Immature natural killer cell (primary cell): ENCODE results near the gene TRIM46. TPM values are rescaled to one million over a fixed set of nuclear protein-coding genes. Genes with fewer than 3 reads are reported as not detected.
"Not testable (repeated sequence)": the region's sequence is repeated elsewhere in the genome, so short reads cannot be mapped to it uniquely, and the experiment has no call there.

Experiments used
- DNase-seq, 3 donors: peaks; one replicate each; pipeline ENCODE4 v3.0.0; 2022; ENCODE audit warnings: mixed read lengths in 1 of 3
- H3K27ac Mint-ChIP-seq, 6 donors: one replicate each; pipeline ENCODE4 v1.8.0; 2020; ENCODE audit warnings: mixed read lengths in 6 of 6, mild to moderate bottlenecking in 5 of 6, inconsistent platforms in 4 of 6, moderate library complexity in 3 of 6
- H3K27me3 Mint-ChIP-seq, 3 donors: one replicate each; pipeline ENCODE4 v1.8.0; 2020 to 2021; ENCODE audit warnings: low read depth in 3 of 3, mild to moderate bottlenecking in 3 of 3, mixed read lengths in 3 of 3, moderate library complexity in 3 of 3, inconsistent platforms in 1 of 3
- H3K36me3 Mint-ChIP-seq, 3 donors: one replicate each; pipeline ENCODE4 v1.8.0; 2020; ENCODE audit warnings: mixed read lengths in 3 of 3, inconsistent platforms in 2 of 3, mild to moderate bottlenecking in 2 of 3
- H3K4me1 Mint-ChIP-seq, 2 donors: one replicate each; pipeline ENCODE4 v1.8.0; 2020; ENCODE audit warnings: inconsistent platforms in 2 of 2, mild to moderate bottlenecking in 2 of 2, mixed read lengths in 2 of 2, moderate library complexity in 1 of 2
- H3K4me3 Mint-ChIP-seq, 5 donors: one replicate each; pipeline ENCODE4 v1.8.0; 2020; ENCODE audit warnings: mild to moderate bottlenecking in 5 of 5, mixed read lengths in 5 of 5, inconsistent platforms in 3 of 5, moderate library complexity in 3 of 5
- H3K9me3 Mint-ChIP-seq, 6 donors: one replicate each; pipeline ENCODE4 v1.8.0; 2020; ENCODE audit warnings: mild to moderate bottlenecking in 6 of 6, mixed read lengths in 6 of 6, inconsistent platforms in 4 of 6, moderate library complexity in 3 of 6
- polyA plus RNA-seq, 3 donors: library from polyadenylated mRNA; unstranded; fragments of 300-500 nt; fragmentation: Illumina TruSeq; gene quantifications; one replicate each; pipeline ENCODE4 v1.2.3, GENCODE V29; 2021

TRIM46 gene
- polyA plus RNA-seq, 3 donors from 2014 or later: 0.43 TPM; not detected in 2

- Mint-ChIP-seq H3K4me1 (no peaks in the 10 kb centered on the region), H3K9me3 (no peaks in the 10 kb centered on the region), H3K4me3 (no peak overlapping the region), H3K27me3 (peaks cover 0 to 2% (median 0%) of the 10 kb centered on the region in 3 donors), H3K36me3 (no peaks in the 10 kb centered on the region), H3K27ac (no peak overlapping the region)
- no peak for DNase-seq
These were observed 14.7 kb upstream of the TRIM46 start for GRCh38 chr1:155158991-155159390.

DNA sequence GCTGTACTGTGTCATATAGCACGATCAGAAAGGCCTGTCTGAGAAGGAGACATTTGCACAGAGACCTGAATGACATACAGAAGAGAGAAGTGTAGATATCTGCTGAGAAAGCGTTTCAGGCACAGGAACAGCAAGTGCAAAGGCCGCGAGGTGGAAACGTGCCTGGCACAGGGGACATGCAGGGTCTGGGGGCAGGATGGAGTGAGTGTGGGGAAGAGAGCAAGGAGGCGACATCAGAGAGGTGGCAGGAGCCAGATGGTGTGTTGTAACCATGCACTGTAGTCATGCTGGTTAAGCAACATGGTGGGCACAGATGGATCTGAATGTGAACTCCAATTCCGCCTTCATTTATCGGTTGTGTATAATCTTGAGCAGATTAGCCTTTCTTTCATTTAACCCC, 13.5 kb upstream of the TRIM46 start:
- Mint-ChIP-seq H3K9me3 (no peaks in the 10 kb centered on the region), H3K27me3 (peaks cover 0 to 2% (median 0%) of the 10 kb centered on the region in 3 donors), H3K27ac (no peak overlapping the region), H3K4me3 (no peak overlapping the region), H3K4me1 (no peaks in the 10 kb centered on the region), H3K36me3 (no peaks in the 10 kb centered on the region)
- DNase-seq: no peak

GRCh38 chr1:155162631-155163030, 11.0 kb upstream of the TRIM46 start:
- not testable (repeated sequence) for H3K4me3 Mint-ChIP-seq, H3K27me3 Mint-ChIP-seq, H3K9me3 Mint-ChIP-seq, DNase-seq, H3K4me1 Mint-ChIP-seq, H3K36me3 Mint-ChIP-seq, H3K27ac Mint-ChIP-seq

DNA sequence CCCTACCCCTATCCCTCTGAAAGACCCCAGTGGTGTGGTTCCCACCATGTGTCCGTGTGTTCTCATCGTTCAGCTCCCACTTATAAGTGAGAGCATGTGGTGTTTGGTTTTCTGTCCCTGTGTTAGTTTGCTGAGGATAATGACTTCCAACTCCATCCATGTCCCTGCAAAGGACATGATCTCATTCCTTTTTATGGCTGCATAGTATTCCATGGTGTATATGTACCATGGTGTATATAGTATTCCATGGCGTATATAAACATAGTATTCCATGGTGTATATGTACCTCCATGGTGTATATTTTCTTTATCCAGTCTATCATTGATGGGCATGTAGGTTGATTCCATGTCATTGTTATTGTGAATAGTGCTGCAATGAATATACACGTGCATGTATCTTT, 9.9 kb upstream of the TRIM46 start:
- not testable (repeated sequence) for H3K9me3 Mint-ChIP-seq, DNase-seq, H3K27me3 Mint-ChIP-seq, H3K36me3 Mint-ChIP-seq, H3K4me3 Mint-ChIP-seq, H3K27ac Mint-ChIP-seq
- peaks cover 11 to 12% of the 10 kb centered on the region in 2 donors for H3K4me1 Mint-ChIP-seq

DNA sequence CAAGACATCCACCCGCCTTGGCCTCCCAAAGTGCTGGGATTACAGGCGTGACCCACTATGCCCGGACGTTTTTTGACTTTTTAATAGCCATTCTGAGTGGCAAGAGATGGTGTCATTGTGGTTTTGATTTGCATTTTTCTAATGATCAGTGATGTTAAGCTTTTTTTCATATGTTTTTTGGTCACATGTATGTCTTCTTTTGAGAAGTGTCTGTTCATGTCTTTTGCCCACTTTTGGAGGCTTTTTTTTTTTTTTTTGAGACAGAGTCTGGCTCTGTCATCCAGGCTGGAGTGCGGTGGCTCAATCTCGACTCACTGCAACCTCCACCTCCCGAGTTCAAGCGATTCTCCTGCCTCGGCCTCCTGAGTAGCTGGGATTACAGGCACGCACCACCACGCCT, 9.0 kb upstream of the TRIM46 start:
- H3K27ac Mint-ChIP-seq: not testable (repeated sequence)

DNA sequence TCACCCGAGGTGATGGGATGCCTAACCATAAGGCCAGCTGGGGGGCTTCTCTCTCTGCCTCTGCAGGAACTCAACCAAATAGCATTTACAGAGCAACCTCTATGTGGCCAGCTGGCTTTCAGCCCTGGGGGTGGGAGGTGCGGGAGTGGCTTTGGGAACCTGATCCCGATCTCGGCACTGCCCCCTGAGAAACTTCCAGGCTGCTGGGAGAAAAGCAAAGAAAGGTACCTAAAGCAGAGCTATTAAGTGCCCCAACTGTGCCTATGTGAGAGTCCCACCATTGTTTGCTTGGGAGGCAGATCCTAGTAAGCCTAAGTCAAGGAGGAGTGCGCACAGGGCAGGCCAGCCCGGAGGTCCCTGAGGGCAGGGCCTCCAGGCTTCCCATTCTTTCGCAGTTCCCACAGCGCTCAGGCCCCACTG, 7.6 kb upstream of the TRIM46 start:
- Mint-ChIP-seq H3K4me3 (no peak overlapping the region), H3K27ac (no peak overlapping the region), H3K4me1 (peaks cover 14 to 20% of the 10 kb centered on the region in 2 donors), H3K36me3 (peaks cover 8 to 9% (median 9%) of the 10 kb centered on the region in 3 donors), H3K27me3 (peaks cover 3 to 9% (median 5%) of the 10 kb centered on the region in 3 donors), H3K9me3 (no peaks in the 10 kb centered on the region)
- no peak for DNase-seq

More for the DNA sequence above, 9.0 kb upstream of the TRIM46 start:
- not testable (repeated sequence) for DNase-seq, H3K36me3 Mint-ChIP-seq, H3K27me3 Mint-ChIP-seq, H3K9me3 Mint-ChIP-seq, H3K4me3 Mint-ChIP-seq
- H3K4me1 Mint-ChIP-seq: peaks cover 11 to 19% of the 10 kb centered on the region in 2 donors

- DNase-seq: no peak
- no peak overlapping the region for H3K27ac Mint-ChIP-seq
- H3K9me3 Mint-ChIP-seq: no peaks in the 10 kb centered on the region
- peaks cover 8 to 9% (median 9%) of the 10 kb centered on the region in 3 donors for H3K36me3 Mint-ChIP-seq
- peaks cover 15 to 25% of the 10 kb centered on the region in 2 donors for H3K4me1 Mint-ChIP-seq
- peak overlapping the region in 2 of 5 donors; percentile 58 to 59 for H3K4me3 Mint-ChIP-seq
- peaks cover 3 to 9% (median 5%) of the 10 kb centered on the region in 3 donors for H3K27me3 Mint-ChIP-seq
These were observed 7.0 kb upstream of the TRIM46 start for GRCh38 chr1:155166471-155167165.

- Mint-ChIP-seq H3K4me3 (peak overlapping the region; percentile 35 to 72 (median 57)), H3K27ac (peak overlapping the region in 2 of 6 donors; percentile 14 to 26), H3K36me3 (peaks cover 8 to 9% (median 9%) of the 10 kb centered on the region in 3 donors), H3K9me3 (no peaks in the 10 kb centered on the region), H3K27me3 (peaks cover 3 to 11% (median 6%) of the 10 kb centered on the region in 3 donors), H3K4me1 (peaks cover 22 to 33% of the 10 kb centered on the region in 2 donors)
- peak; percentile 74 to 81 (median 78) for DNase-seq
These were observed 6.2 kb upstream of the TRIM46 start for GRCh38 chr1:155167166-155168104.

- DNase-seq, H3K36me3 Mint-ChIP-seq, H3K9me3 Mint-ChIP-seq: not testable (repeated sequence)
- H3K4me3 Mint-ChIP-seq: peak overlapping the region in 1 of 5 donors; percentile 58
- peaks cover 5 to 16% (median 12%) of the 10 kb centered on the region in 3 donors for H3K27me3 Mint-ChIP-seq
- H3K4me1 Mint-ChIP-seq: peaks cover 27 to 39% of the 10 kb centered on the region in 2 donors
- H3K27ac Mint-ChIP-seq: peak overlapping the region in 1 of 6 donors; percentile 14
These were observed 5.6 kb upstream of the TRIM46 start for GRCh38 chr1:155168105-155168445.

DNA sequence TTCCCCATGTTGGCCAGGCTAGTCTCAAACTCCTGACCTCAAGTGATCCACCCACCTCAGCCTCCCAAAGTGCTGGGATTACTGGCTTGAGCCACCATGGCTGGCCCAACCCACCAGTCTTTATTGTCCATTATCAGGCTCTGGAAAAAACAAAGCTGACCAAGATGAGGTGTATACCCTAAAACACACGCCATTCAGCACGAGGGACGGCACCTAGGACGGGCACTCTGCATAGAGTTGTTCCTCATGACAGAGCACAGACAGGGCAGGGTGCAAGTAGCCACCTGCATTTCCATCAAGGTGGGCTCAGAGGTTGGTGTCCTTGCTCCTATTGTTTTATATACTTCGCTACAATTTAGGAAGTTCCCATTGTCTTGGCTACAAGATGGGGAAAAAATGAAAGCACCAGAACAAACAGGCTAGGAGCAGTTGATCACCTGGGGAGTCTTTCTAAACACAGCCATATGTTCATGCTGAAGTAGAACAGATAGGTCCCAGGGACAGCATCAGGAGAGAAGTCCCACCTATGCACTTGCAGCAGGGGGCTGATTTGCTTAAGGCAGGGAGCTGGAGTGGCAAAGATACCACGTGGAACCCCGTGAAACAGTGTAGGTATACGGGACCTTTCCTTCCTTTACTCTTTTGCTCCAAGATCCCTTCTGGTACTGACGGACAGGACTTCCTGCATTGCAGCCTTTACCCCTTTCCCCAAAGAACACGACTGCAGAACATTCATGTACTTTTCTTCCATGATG, 5.0 kb upstream of the TRIM46 start:
- Mint-ChIP-seq H3K27ac (peak overlapping the region in 1 of 6 donors; percentile 18), H3K9me3 (no peaks in the 10 kb centered on the region), H3K4me3 (no peak overlapping the region), H3K27me3 (peaks cover 8 to 20% (median 16%) of the 10 kb centered on the region in 3 donors), H3K4me1 (peaks cover 33 to 44% of the 10 kb centered on the region in 2 donors), H3K36me3 (peaks cover 8 to 9% (median 9%) of the 10 kb centered on the region in 3 donors)
- DNase-seq: no peak

DNA sequence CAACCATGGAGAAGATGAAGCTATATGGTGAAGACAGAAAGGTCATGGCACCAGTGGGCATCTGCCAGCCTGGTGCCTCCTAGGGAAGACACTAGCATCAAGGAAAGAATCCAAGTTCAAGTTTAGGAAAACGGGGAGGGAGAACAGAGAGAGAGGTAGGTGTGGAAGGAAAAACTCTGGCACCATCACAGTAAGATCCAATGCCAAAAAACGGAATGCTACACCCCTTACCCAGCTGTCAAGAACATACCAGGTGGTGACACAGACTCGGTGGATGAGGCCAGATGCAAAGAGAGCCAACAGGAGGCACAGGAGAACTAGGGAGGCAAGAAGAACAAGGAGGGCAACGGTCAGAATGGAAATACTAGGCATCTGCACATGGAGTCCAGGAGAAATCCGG, 4.1 kb upstream of the TRIM46 start:
- H3K27me3 Mint-ChIP-seq: peaks cover 8 to 24% (median 18%) of the 10 kb centered on the region in 3 donors
- peak overlapping the region in 1 of 5 donors; percentile 3 for H3K4me3 Mint-ChIP-seq
- peaks cover 39 to 50% of the 10 kb centered on the region in 2 donors for H3K4me1 Mint-ChIP-seq
- peaks cover 8 to 9% (median 9%) of the 10 kb centered on the region in 3 donors for H3K36me3 Mint-ChIP-seq
- H3K9me3 Mint-ChIP-seq: no peaks in the 10 kb centered on the region
- peak overlapping the region in 1 of 6 donors; percentile 11 for H3K27ac Mint-ChIP-seq
- no peak for DNase-seq

DNA sequence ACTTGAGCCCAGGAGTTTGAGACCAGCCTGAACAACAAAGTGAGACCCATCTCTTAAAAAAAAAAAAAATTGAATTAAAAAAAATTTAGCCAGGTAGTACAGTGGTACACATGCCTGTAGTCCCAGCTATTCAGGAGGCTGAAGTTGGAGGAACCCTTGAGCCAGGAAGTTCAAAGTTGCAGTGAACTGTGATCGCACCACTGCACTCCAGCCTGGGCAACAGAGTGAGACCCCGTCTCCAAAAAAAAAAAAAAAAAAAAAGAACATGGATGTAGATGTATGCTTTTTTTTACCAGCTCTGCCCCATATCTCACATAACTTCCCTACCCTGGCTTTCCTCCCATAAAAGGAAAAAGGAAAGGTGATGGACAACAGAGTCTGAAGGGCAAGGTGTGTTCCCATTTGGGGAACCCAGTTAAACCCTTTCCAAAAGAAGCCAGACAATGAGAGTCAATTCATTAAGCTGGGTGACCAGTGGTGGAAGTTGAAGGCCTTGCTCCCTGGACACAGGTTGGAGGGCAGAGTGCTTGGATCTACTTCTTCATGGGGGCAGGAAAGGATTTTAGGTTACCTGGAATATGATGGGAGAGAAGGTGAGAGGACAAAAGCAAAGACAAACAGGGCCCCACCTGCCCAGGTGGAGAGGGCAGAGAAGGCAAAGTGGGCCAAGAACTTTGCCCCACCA, 3.4 kb upstream of the TRIM46 start:
- DNase-seq: no peak
- Mint-ChIP-seq H3K27ac (peak overlapping the region in 1 of 6 donors; percentile 69), H3K4me1 (peaks cover 43 to 56% of the 10 kb centered on the region in 2 donors), H3K27me3 (peaks cover 8 to 24% (median 22%) of the 10 kb centered on the region in 3 donors), H3K4me3 (peak overlapping the region in 3 of 5 donors; percentile 9 to 33 (median 14)), H3K36me3 (peaks cover 8 to 9% (median 9%) of the 10 kb centered on the region in 3 donors), H3K9me3 (no peaks in the 10 kb centered on the region)

GRCh38 chr1:155170806-155171205, 2.8 kb upstream of the TRIM46 start:
- H3K27ac Mint-ChIP-seq: no peak overlapping the region
- H3K36me3 Mint-ChIP-seq: peaks cover 8 to 9% (median 9%) of the 10 kb centered on the region in 3 donors
- H3K4me1 Mint-ChIP-seq: peaks cover 45 to 56% of the 10 kb centered on the region in 2 donors
- H3K4me3 Mint-ChIP-seq: peak overlapping the region in 2 of 5 donors; percentile 17 to 99
- DNase-seq: no peak
- peaks cover 8 to 24% (median 22%) of the 10 kb centered on the region in 3 donors for H3K27me3 Mint-ChIP-seq
- H3K9me3 Mint-ChIP-seq: no peaks in the 10 kb centered on the region
